ENCODE measurements around the gene AKR1B15. TPM values are rescaled to one million over a fixed set of nuclear protein-coding genes. Genes with fewer than 3 reads are reported as not detected.
A peak's percentile ranks its signal among the peaks of the same experiment; 100 is the strongest.

Gene AKR1B15
- total and polyA plus RNA-seq, 2 of the 4 experiments (the other 2 are of a cell fraction) = not detected

DNA sequence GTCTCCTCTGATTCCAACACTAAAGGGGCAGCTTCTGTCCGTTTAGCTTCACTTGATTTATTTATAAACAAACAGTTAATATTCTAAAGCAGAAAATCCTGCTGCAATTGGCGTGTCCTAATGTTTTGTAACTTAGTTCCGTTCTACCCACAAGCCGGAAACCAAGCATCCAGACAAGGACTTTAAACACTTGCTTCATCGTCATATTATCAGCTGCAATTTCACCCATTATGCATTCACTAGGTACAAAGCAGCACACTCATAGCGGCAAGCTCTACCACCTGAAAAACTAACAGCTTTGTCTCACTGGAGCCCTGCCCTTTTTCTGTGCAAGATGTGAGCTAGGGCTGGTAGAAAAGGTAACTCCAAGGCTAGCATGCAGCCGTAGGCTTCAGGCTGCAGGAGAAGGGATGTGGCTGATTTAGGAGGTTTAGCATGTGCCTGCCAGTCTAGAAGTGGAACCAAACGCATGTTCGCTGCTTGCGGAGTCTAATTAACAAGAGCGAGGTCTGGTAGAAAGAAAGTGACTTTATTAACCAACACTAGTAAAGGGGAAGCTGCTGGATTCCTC, 54.1 kb downstream of the AKR1B15 start:
- ChIA-PET POLR2A (ENCODE audit: unreplicated experiment) (interaction anchor here (1.2 kb wide), 1 partner anchor 179 kb away, joined by 3 read pairs; no protein-coding TSS in a partner anchor), CTCF (interaction anchor here (0.9 to 1.5 kb wide), 3 partner anchors 11 to 171 kb away, joined by 3 to 4 read pairs (median 3); no protein-coding TSS in a partner anchor)
- ATAC-seq (ENCODE audit: low read depth) = peak; percentile 43
- Histone ChIP-seq H4K20me1 (ENCODE audit: insufficient read depth, low read length) (no peaks in the 10 kb centered on the region), H4K8ac (ENCODE audit: low read depth in 2 of 2, low read length in 2 of 2) (peak overlapping the region; percentile 40 to 59), H3K9me3 (ENCODE audit: control insufficient read depth, insufficient read depth, low read length) (no peaks in the 10 kb centered on the region; the same call in 1 of the 2 replicates), H3K27ac (ENCODE audit: insufficient read depth, low read length) (no peak overlapping the region), H3K14ac (replicated peaks; ENCODE audit: low read depth, low read length) (0 out of 2 replicates have a peak overlapping the region, but pooled peaks have one; percentile 7), H3K79me1 (ENCODE audit: low read depth in 1 of 2, low read length in 2 of 2) (no peaks in the 10 kb centered on the region), H3K4me2 (ENCODE audit: low read depth, low read length) (peak overlapping the region; percentile 77), H2AK5ac (ENCODE audit: low read depth, low read length) (no peak overlapping the region; the same call in 1 of the 2 replicates), H4K5ac (ENCODE audit: low read depth, low read length) (peak overlapping the region; percentile 5; the same call in 1 of the 2 replicates), H2AK9ac (replicated peaks; ENCODE audit: low read depth, low read length, poor library complexity) (no peak overlapping the region), H3K4me1 (ENCODE audit: control insufficient read depth, insufficient read depth, low read length) (peaks cover 3% of the 10 kb centered on the region; the same call in 1 of the 2 replicates), H3K23ac (ENCODE audit: low read depth, low read length) (0 out of 2 replicates have a peak overlapping the region, but pooled peaks have one; percentile 19), H4K91ac (ENCODE audit: insufficient read depth, low read depth, low read length) (no peak overlapping the region), H3K27me3 (ENCODE audit: control insufficient read depth, insufficient read depth, low read length) (no peaks in the 10 kb centered on the region), H3K4ac (ENCODE audit: low read depth, low read length) (peak overlapping the region; percentile 6; the same call in 1 of the 2 replicates), H2BK120ac (ENCODE audit: low read depth, low read length) (peak overlapping the region; percentile 37; the same call in 1 of the 2 replicates), H3K9me1 (ENCODE audit: insufficient read depth, low read length) (no peaks in the 10 kb centered on the region; the same call in 1 of the 2 replicates), H2BK15ac (ENCODE audit: low read depth, low read length) (no peak overlapping the region; the same call in 2 of the 3 replicates), H2AFZ (replicated peaks; ENCODE audit: low read length, poor library complexity) (peak overlapping the region; percentile 82), H3K36me3 (ENCODE audit: control insufficient read depth, insufficient read depth, low read length) (no peaks in the 10 kb centered on the region), H2BK20ac (ENCODE audit: low read depth, low read length) (peak overlapping the region; percentile 16; the same call in 1 of the 2 replicates), H3K18ac (ENCODE audit: low read depth, low read length) (0 out of 2 replicates have a peak overlapping the region, but pooled peaks have one; percentile 34), H2BK5ac (ENCODE audit: low read depth, low read length, poor library complexity, severe bottlenecking) (no peak overlapping the region), H3K9ac (ENCODE audit: low read depth, low read length) (no peak overlapping the region), H3K4me3 (ENCODE audit: insufficient read depth, low read depth, low read length) (no peak overlapping the region), H3K56ac (ENCODE audit: extremely low read depth, insufficient read depth, low read length) (0 out of 2 replicates have a peak overlapping the region, but pooled peaks have one; percentile 0)
- peak; percentile 28 for DNase-seq
- BruUV-seq (replicated peaks) = no TSS peak
- in situ Hi-C loops (cut with MboI; ENCODE audit: low sequenced_read_pairs) = loop anchor here (5.0 kb wide), 1 partner anchor 86 kb away; no protein-coding TSS in a partner anchor
- WGBS, 2 experiments (ENCODE audit: extremely low coverage in 2 of 2, insufficient read length in 1 of 2) = 43% methylated on average over 2 of the region's 11 CpGs; no CpG with 5 or more reads in 1 of the 2 experiments
- dilution Hi-C loops (cut with HindIII; ENCODE audit: low sequenced_read_pairs, unreplicated experiment) = no loop called here
- intact Hi-C loops (cut with micrococcal nuclease) = no loop called here
- TF ChIP-seq NFE2L2 (IDR thresholded peaks at IDR 0.05; ENCODE audit: low read depth, low read length) = no peak
- no peak for TF ChIP-seq POLR2A (IDR thresholded peaks at IDR 0.05; ENCODE audit: low read depth, low read length)
- no peak for TF ChIP-seq MAZ (IDR thresholded peaks at IDR 0.05; ENCODE audit: borderline replicate concordance, low read depth, low read length)
- no peak for TF ChIP-seq CEBPB (IDR thresholded peaks at IDR 0.05; ENCODE audit: low read depth, low read length)
- TF ChIP-seq RFX5 (IDR thresholded peaks at IDR 0.05; ENCODE audit: low read depth, low read length) = no peak
- TF ChIP-seq, protein P1, sequence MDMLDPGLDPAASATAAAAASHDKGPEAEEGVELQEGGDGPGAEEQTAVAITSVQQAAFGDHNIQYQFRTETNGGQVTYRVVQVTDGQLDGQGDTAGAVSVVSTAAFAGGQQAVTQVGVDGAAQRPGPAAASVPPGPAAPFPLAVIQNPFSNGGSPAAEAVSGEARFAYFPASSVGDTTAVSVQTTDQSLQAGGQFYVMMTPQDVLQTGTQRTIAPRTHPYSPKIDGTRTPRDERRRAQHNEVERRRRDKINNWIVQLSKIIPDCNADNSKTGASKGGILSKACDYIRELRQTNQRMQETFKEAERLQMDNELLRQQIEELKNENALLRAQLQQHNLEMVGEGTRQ (IDR thresholded peaks at IDR 0.05; ENCODE audit: low read depth, low read length) = no peak
- TF ChIP-seq BHLHE40 (IDR thresholded peaks at IDR 0.05; ENCODE audit: low read depth, low read length) = no peak
- no peak for TF ChIP-seq RAD21 (IDR thresholded peaks at IDR 0.05; ENCODE audit: low read length)
- TF ChIP-seq MAFK (IDR thresholded peaks at IDR 0.05; ENCODE audit: low read depth, low read length) = no peak
- no peak for TF ChIP-seq SMC3 (IDR thresholded peaks at IDR 0.05; ENCODE audit: low read depth, low read length)
- TF ChIP-seq FOS (IDR thresholded peaks at IDR 0.05; ENCODE audit: low read depth, low read length) = no peak
- TF ChIP-seq MXI1 (IDR thresholded peaks at IDR 0.05; ENCODE audit: borderline replicate concordance, low read depth, low read length) = no peak
- TF ChIP-seq, protein P2, sequence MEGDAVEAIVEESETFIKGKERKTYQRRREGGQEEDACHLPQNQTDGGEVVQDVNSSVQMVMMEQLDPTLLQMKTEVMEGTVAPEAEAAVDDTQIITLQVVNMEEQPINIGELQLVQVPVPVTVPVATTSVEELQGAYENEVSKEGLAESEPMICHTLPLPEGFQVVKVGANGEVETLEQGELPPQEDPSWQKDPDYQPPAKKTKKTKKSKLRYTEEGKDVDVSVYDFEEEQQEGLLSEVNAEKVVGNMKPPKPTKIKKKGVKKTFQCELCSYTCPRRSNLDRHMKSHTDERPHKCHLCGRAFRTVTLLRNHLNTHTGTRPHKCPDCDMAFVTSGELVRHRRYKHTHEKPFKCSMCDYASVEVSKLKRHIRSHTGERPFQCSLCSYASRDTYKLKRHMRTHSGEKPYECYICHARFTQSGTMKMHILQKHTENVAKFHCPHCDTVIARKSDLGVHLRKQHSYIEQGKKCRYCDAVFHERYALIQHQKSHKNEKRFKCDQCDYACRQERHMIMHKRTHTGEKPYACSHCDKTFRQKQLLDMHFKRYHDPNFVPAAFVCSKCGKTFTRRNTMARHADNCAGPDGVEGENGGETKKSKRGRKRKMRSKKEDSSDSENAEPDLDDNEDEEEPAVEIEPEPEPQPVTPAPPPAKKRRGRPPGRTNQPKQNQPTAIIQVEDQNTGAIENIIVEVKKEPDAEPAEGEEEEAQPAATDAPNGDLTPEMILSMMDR (conservative IDR thresholded peaks at IDR 0.05; ENCODE audit: low read depth, low read length) = no peak
- TF ChIP-seq, protein P3, sequence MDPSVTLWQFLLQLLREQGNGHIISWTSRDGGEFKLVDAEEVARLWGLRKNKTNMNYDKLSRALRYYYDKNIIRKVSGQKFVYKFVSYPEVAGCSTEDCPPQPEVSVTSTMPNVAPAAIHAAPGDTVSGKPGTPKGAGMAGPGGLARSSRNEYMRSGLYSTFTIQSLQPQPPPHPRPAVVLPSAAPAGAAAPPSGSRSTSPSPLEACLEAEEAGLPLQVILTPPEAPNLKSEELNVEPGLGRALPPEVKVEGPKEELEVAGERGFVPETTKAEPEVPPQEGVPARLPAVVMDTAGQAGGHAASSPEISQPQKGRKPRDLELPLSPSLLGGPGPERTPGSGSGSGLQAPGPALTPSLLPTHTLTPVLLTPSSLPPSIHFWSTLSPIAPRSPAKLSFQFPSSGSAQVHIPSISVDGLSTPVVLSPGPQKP (IDR thresholded peaks at IDR 0.05; ENCODE audit: borderline replicate concordance, low read depth, low read length) = no peak
